Keratinocyte (primary cell): Measurements from ENCODE around the gene DCP2.

ENCODE experiments used
- CTCF ChIP-seq, 3 experiments: IDR thresholded peaks in 1 of 3; conservative IDR thresholded peaks in 1 of 3; optimal IDR thresholded peaks in 1 of 3; 2 replicates in 2 of 3; 3 replicates in 1 of 3; pipeline versions ENCODE3 to v1.5.1; 2011; ENCODE audit warnings: low read length in 3 of 3, mild to moderate bottlenecking in 3 of 3, moderate library complexity in 2 of 3, control low read depth in 1 of 3, inconsistent platforms in 1 of 3; ENCODE audit not compliant: insufficient read depth in 2 of 3; ENCODE audit errors: extremely low read depth in 1 of 3
- EZH2 ChIP-seq: IDR thresholded peaks from one replicate; pipeline ENCODE4 v1.6.1; 2012; ENCODE audit warnings: inconsistent platforms, mild to moderate bottlenecking, low read length, moderate library complexity

DNA sequence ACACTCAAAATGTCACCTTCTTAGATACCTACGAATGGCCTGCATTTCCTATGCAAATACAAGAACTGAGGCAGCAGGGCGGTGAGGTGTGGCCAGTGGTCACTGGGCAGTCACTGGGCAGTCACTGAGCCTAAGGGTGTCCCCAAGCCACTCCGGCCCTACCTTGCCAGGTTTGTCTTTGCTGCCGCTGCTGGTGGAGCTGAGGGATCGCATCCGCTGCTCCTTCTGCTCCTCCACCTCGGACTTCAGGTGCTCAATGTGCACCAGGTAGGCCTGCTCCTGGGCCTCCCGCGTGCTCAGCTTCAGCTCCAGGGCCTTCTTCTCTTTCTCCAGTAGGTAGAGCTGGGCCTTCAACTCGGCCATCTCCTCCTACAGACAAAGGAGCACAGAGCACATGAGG lies 72.3 kb downstream of the DCP2 start:
- no peak for TF ChIP-seq CTCF (optimal IDR thresholded peaks at IDR 0.05 in 1 of 3, IDR thresholded peaks at IDR 0.05 in 1 of 3, conservative IDR thresholded peaks at IDR 0.05 in 1 of 3; ENCODE audit: extremely low read depth in 1 of 3, insufficient read depth in 2 of 3, low read length in 3 of 3)
- no peak for TF ChIP-seq EZH2
